Nephron (organoid): ENCODE measurements around the gene SULT4A1.

Experiments used
- H3K27ac Mint-ChIP-seq, 3 experiments: 2 replicates each; pipeline ENCODE4 v1.8.0; 2020; ENCODE audit warnings: mixed read lengths in 3 of 3, mild to moderate bottlenecking in 2 of 3, moderate library complexity in 1 of 3
- H3K27me3 Mint-ChIP-seq: 2 replicates; pipeline ENCODE4 v1.8.0; 2021; ENCODE audit warnings: low read depth, mild to moderate bottlenecking, moderate library complexity, mixed read lengths
- H3K36me3 Mint-ChIP-seq: 2 replicates; pipeline ENCODE4 v1.8.0; 2020; ENCODE audit warnings: low read depth, mixed read lengths
- H3K4me1 Mint-ChIP-seq: 2 replicates; pipeline ENCODE4 v1.8.0; 2020; ENCODE audit warnings: mixed read lengths
- H3K4me3 Mint-ChIP-seq, 3 experiments: 2 replicates each; pipeline ENCODE4 v1.8.0; 2020; ENCODE audit warnings: mild to moderate bottlenecking in 3 of 3, mixed read lengths in 3 of 3, moderate library complexity in 2 of 3
- H3K9me3 Mint-ChIP-seq: 2 replicates; pipeline ENCODE4 v1.8.0; 2020; ENCODE audit warnings: mixed read lengths
- TF ChIP-seq, protein P1 (sequence below), 3 experiments: fragments of 200-600 bp; sonication (generic); IDR thresholded peaks; one replicate each; pipeline ENCODE4 v1.5.0; 2021; ENCODE audit warnings: antibody characterized with exemption in 3 of 3; ENCODE audit not compliant: unreplicated experiment in 3 of 3

SULT4A1 gene

DNA sequence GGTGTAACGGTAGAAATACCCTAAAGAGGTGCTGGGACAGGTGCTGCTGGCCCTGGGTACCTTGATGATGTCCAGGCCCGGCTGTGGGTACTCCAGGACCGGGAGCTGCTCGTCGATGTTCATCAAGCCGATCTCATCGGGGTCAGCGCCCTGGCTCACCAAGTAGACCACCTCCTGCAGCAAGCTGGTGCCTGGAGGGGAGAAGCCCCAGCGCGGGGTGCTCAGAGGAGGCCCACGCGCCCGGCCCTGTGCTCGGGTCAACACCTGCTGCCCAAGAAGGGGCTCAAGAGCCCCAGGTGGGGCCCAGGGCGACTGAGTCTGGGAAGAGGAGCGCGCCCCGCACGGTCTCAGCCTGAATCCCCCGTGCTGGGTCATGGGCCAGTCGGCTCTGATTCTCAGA is 20.6 kb downstream of the SULT4A1 start:
- Mint-ChIP-seq H3K9me3 (no peaks in the 10 kb centered on the region), H3K27me3 (peaks cover 8% of the 10 kb centered on the region), H3K36me3 (no peaks in the 10 kb centered on the region), H3K4me3 (no peak overlapping the region), H3K27ac (no peak overlapping the region), H3K4me1 (no peaks in the 10 kb centered on the region)
- TF ChIP-seq, protein P1, sequence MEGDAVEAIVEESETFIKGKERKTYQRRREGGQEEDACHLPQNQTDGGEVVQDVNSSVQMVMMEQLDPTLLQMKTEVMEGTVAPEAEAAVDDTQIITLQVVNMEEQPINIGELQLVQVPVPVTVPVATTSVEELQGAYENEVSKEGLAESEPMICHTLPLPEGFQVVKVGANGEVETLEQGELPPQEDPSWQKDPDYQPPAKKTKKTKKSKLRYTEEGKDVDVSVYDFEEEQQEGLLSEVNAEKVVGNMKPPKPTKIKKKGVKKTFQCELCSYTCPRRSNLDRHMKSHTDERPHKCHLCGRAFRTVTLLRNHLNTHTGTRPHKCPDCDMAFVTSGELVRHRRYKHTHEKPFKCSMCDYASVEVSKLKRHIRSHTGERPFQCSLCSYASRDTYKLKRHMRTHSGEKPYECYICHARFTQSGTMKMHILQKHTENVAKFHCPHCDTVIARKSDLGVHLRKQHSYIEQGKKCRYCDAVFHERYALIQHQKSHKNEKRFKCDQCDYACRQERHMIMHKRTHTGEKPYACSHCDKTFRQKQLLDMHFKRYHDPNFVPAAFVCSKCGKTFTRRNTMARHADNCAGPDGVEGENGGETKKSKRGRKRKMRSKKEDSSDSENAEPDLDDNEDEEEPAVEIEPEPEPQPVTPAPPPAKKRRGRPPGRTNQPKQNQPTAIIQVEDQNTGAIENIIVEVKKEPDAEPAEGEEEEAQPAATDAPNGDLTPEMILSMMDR (IDR thresholded peaks at IDR 0.05; ENCODE audit: unreplicated experiment in 3 of 3), result no peak

DNA sequence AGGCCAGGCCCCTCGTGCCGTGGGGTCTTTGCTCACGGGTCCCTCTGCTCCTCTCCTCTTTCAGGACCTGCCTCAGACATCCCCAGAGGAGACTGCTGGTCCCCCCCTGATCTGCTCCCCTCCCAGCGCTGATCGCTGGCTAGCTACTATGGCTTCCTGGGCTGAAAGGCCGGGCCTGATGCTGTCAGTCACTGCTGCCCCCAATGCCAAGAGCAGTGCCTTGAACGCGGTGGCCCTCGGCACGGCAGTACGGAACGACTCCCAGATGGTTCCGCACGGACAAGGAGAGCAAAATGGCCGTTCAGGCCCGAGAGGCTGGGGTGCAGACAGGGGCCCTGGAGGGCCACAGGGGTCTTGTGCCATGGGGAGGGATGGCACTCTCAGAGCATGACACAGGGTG is 21.5 kb downstream of the SULT4A1 start:
- Mint-ChIP-seq H3K27me3 (peaks cover 3% of the 10 kb centered on the region), H3K9me3 (no peaks in the 10 kb centered on the region), H3K36me3 (no peaks in the 10 kb centered on the region), H3K27ac (no peak overlapping the region), H3K4me3 (no peak overlapping the region), H3K4me1 (no peaks in the 10 kb centered on the region)
- TF ChIP-seq, protein P1 (IDR thresholded peaks at IDR 0.05; ENCODE audit: unreplicated experiment in 3 of 3), result no peak

DNA sequence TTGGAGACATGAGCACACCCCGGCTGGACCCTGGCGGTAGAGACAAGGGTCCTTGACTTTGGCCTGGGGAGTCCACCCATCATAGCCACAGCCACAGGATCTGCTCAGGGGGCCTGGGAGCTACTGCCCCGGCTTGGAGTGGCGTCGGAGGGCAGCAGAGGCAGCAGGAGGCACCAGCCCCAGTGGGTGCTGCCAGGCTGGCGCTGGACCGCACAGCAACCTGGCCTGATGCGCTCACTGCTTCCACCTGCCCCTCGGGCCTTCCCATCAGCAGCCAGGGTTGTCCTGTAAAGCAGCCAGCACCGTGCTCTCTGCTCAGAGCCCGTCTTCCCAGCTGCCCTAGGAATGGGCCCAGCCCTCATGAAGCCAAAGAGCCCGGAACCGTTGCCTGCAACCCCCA is 21.9 kb downstream of the SULT4A1 start:
- Mint-ChIP-seq H3K4me1 (no peaks in the 10 kb centered on the region), H3K27me3 (peaks cover 1% of the 10 kb centered on the region), H3K4me3 (no peak overlapping the region), H3K27ac (no peak overlapping the region), H3K9me3 (no peaks in the 10 kb centered on the region), H3K36me3 (no peaks in the 10 kb centered on the region)
- TF ChIP-seq, protein P1 (IDR thresholded peaks at IDR 0.05; ENCODE audit: unreplicated experiment in 3 of 3), result no peak

DNA sequence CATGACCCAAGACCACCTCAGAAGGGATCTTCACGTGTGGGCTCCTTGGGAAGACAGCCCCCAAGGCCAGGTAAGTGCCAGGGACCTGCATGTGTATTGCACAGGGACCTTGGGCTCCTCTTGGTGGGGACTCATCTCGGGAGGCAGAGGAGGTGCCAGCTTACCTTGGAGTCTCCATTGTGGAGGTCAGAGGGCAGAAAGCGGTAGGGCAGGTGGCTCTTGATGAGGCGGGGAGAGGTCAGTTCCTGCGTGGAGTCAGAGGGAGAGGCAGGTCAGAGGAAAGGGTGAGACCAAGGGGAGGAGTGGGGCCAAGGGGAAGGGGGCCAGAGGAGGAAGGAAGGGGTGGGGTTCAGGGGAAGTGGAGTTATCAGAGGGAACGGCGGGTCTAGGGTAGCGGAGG is 22.5 kb downstream of the SULT4A1 start:
- Mint-ChIP-seq H3K27me3 (no peaks in the 10 kb centered on the region), H3K27ac (no peak overlapping the region), H3K36me3 (no peaks in the 10 kb centered on the region), H3K9me3 (no peaks in the 10 kb centered on the region), H3K4me1 (no peaks in the 10 kb centered on the region), H3K4me3 (no peak overlapping the region)
- TF ChIP-seq, protein P1 (IDR thresholded peaks at IDR 0.05; ENCODE audit: unreplicated experiment in 3 of 3), result no peak

DNA sequence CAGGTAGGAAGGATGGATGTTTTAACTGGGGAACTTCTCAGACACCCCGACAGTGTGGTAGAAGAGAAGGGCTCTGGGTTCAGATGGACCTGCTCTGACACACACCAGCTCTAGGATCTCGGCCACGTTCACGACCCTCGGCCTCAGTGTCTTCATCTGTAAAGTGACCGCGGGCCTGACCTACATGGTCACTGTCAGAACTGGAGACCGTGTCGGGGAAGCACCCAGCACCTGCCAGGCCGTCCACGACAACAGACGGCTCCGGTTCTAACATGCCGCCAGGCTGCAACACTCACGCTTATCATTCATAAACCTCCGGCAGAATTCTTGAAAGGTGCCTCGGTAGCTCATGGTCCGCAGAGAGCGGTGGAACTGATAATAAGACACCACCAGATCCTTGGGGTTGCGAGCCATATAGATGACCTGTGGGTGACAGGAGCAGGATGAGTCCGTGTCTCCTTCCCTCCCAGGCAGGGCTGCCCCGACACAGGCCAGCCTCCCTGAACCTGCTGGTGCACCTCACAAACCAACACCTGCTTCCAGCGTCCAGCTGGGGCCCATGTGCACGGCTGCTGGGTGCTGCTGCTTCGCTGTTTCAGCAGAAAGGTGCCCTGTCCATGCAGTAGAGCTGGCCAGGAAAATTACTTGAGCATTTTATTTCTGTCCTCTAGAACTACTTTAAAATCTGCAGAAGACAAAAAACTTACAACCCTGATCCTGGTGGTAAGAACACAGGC is 23.6 kb downstream of the SULT4A1 start:
- Mint-ChIP-seq H3K4me1 (no peaks in the 10 kb centered on the region), H3K4me3 (no peak overlapping the region), H3K36me3 (no peaks in the 10 kb centered on the region), H3K9me3 (no peaks in the 10 kb centered on the region), H3K27ac (no peak overlapping the region), H3K27me3 (no peaks in the 10 kb centered on the region)
- TF ChIP-seq, protein P1 (IDR thresholded peaks at IDR 0.05; ENCODE audit: unreplicated experiment in 3 of 3), result no peak

DNA sequence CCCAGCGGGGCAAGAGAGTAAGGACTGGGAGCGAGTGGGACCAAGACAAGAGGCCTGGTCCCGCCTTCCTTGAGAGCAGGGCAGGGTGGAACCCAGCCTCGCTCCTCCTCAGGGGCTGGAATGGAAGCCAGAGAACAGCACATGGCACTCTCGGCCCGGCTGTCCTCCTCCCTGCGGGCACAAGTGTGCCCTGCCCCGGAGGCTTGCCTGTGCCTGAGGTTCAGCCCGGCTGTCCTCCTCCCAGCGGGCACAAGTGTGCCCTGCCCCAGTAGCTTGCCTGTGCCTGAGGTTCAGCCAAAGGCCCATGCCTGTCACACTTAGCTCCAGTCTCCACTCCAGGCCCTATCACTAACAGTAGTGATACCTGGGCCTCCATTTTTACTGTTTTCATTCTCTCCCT is 24.2 kb downstream of the SULT4A1 start:
- no peaks in the 10 kb centered on the region for H3K27me3 Mint-ChIP-seq
- TF ChIP-seq, protein P1 (IDR thresholded peaks at IDR 0.05; ENCODE audit: unreplicated experiment in 3 of 3), result no peak
- H3K4me1 Mint-ChIP-seq, result peaks cover 2% of the 10 kb centered on the region
- no peaks in the 10 kb centered on the region for H3K36me3 Mint-ChIP-seq
- H3K27ac Mint-ChIP-seq, result no peak overlapping the region
- no peak overlapping the region for H3K4me3 Mint-ChIP-seq
- H3K9me3 Mint-ChIP-seq, result no peaks in the 10 kb centered on the region
